ENCODE measurements around the gene CCDC142.
A peak's percentile ranks its signal among the peaks of the same experiment; 100 is the strongest.
"Not testable (repeated sequence)": the region's sequence is repeated elsewhere in the genome, so short reads cannot be mapped to it uniquely, and the experiment has no call there.

The CCDC142 gene

DNA sequence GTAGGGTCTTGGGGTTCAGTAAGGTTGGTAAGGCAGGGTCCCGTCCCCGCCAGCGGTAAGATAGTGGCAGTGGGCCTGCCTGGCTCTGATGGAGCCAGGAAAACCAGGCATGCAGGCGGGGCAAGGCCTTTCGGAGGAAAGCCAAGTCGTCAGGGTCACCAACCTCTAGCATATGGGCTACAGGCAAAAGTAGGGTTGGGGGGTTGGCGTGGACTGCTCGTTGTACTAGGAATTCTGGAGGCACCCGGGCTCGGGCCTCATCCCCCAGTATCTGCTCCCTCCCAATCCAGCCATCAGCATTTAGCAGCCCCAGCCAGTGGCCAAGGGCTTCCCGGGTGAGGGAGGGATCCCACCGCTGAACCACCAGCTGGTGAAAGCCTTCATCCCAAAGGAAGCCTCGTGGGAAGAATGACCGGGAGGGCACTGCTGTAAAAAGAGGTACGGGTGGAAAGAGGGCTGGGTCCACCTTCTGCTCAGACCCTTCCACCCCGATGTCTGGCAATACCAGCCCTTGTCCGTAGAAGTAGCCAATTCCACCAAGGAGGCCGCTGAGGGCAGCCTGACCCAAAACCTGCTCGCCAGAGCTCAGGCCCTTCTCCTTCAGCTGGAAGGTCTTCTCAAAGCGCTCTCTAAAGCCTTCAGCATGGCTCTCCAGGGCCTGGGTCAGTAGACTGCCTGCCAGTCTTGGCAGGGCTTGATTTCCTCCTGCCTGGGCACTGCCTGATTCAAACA is 20.6 kb downstream of the CCDC142 start:
- no peak for DNase-seq

GRCh38 chr2:74461187-74462053 is 21.4 kb downstream of the CCDC142 start:
- no peak for DNase-seq

DNA sequence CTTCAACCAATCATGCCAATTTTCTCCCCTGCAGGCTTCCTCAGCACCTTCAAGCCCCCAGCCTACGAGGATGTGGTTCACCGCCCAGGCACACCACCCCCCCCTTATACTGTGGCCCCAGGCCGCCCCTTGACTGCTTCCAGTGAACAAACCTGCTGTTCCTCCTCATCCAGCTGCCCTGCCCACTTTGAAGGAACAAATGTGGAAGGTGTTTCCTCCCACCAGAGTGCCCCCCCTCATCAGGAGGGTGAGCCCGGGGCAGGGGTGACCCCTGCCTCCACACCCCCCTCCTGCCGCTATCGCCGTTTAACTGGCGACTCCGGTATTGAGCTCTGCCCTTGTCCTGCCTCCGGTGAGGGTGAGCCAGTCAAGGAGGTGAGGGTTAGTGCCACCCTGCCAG is 22.6 kb downstream of the CCDC142 start:
- not testable (repeated sequence) for DNase-seq

GRCh38 chr2:74459503-74460118 is 23.2 kb downstream of the CCDC142 start:
- not testable (repeated sequence) for DNase-seq

GRCh38 chr2:74458938-74459363 is 23.8 kb downstream of the CCDC142 start:
- no peak for DNase-seq

DNA sequence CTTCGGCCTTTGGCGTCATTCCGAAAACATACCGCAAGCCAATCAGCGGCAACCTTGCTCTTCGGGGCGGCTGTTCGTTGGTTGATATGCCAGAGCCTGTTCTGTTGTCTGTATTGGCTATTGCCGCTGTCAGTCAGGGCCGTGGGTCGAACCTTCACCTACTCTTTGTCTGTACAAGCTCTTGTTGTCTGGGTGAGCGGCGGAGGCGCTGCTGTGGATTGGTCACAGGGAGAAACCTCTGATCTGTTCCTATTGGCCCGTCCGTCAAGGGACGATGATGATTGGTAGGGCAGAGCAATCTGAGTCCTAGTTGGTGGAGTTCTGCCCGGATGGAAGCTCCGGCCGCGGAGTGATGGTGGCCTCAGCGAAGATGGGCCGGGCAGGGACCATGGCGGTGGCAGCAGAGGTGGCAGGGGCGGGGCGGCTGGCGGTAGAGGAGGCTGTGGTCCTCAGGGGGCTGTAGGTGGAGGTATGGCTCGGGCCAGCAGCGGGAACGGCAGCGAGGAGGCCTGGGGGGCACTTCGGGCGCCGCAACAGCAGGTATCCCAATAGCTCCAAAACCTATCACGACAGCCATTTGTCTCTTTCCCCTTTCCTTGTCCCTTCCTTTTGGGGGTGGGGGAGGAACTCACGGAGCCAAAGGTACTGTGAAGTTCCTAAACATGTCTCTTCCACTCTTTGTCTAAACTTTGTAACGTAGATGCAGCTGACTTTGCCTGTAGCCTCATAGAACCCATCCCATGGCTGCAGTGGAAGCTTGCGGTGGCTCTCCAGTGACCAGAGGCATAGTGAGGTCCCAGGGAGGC is 24.5 kb downstream of the CCDC142 start, which contains the start of gene WBP1:
Gene WBP1 (plus strand): TSS at position 307 of the 806 bp plus-strand sequence. CDS start 165 bp downstream, at position 472.
- DNase-seq, result peak; percentile 99

GRCh38 chr2:74457549-74458131 is 25.2 kb downstream of the CCDC142 start:
- peak; percentile 82 for DNase-seq

DNA sequence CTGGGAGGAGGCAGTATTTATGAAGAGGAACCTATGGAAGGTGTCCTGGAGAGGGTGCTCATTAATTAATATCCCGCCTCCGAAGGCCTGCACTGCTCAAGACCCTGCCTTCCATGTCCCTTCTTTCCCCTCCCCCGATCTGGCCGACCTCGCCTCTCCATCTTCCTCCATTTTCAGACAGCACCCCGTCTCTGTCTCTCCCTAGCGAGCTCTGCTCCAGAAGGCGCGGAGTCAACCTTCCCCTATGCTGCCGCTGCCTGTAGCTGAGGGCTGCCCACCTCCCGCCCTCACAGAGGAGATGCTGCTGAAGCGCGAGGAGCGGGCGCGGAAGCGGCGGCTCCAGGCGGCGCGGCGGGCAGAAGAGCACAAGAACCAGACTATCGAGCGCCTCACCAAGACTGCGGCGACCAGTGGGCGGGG is 25.7 kb downstream of the CCDC142 start:
- DNase-seq, result no peak

GRCh38 chr2:74454654-74455511 is 27.9 kb downstream of the CCDC142 start, which contains the start of gene INO80B:
TSS of gene INO80B (plus strand) at chr2:74455087. CDS start at chr2:74455117, 30 bp downstream.
- DNase-seq, result peak; percentile 94

DNA sequence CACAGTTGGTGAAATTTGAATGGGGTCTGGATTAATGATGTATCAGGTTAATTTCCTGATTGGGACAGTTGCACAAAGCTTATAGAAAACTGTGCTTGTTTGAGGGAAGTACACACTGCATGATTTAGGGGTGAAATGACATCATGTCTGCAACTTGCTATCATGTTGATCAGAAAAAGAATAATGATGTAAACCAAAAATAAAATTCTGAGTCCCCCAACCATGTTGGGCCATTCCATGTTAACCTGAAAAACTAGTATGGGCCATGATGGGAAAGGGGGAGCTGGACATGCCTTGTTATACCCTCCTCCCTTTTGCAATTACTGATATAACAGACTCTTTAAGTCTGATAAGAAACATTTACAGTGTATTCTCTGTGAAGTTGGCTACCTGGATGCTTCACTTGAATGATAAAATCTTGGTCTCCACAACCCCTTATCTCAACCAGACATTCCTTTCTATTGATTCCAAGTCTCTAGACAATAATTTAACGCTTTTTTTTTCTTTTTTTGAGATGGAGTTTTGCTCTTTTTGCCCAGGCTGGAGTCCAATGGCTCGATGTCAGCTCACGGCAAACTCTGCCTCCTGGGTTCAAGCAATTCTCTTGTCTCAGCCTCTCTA is 32.1 kb downstream of the CCDC142 start:
- DNase-seq, result no peak

DNA sequence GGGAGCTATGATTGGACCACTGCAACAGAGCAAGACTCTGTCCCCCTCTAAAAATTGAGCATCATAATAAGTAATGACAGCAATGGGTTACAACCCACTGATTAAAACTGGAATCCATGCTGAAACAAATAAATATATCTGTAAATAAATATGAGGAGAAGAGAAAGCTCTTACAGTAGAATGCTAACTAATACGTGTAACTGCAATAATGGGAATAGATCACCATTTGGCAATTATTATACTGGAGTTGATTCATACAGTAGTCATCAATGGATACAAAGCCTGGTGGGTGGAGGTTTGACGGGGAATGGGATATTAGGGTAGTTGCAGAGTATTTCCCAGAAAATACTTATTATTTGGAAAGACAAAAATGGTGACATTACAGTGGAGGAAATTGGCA is 34.0 kb downstream of the CCDC142 start:
- no peak for DNase-seq

DNA sequence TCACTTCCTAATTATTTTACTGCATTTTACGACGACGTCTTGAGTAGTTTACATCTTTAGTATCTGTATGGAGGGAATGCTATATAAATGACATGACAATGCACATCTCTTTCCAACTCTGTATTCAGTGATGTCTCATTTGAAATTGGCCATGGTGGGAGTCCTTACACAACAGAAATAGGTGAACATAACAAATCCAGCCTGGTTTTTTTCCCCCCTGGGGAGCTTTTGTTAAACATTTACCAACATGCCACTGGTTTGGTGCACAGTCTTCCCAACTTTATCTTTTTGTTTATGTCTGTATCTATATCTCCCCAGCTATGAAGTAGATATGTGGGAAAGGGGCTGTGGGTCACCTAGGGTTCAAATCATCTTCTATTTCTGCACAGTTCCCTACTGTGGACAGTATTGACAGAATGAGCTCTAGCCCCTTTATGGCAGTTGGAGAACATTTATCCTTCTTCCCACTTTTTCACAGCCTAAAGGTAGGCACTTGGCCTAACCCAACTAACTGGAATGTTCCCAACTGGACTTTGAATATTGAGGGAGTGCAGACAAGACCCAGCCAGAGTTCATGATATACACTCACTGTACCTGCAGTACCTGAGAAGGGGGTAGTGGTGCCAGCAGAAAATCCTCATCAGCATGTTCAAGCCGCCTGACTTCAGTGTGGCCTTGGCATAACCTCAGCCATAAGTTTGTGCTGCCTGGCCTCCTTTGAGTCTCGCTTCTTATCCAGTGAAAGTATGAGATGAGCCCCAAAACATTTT is 35.4 kb downstream of the CCDC142 start:
- no peak for DNase-seq

- no peak for DNase-seq
Observed at GRCh38 chr2:74444498-74445318, 38.1 kb downstream of the CCDC142 start.

GRCh38 chr2:74442483-74443297 is 40.1 kb downstream of the CCDC142 start:
- not testable (repeated sequence) for DNase-seq

- no peak for DNase-seq
Observed at GRCh38 chr2:74441690-74442482, 40.9 kb downstream of the CCDC142 start, which contains the start of gene RTKN. TSS of gene RTKN (minus strand) at chr2:74441937. CDS start at chr2:74441816, 121 bp downstream.

- DNase-seq, result no peak
Observed at GRCh38 chr2:74441170-74441689, 41.6 kb downstream of the CCDC142 start.
